IPS DF 6.9 (cell line): Measurements from ENCODE around the gene ADCK1.

Source experiments
- DNase-seq: peaks from one replicate; pipeline ENCODE4 v3.0.0-alpha.2; 2013; ENCODE audit warnings: low read depth, low spot score
- H3K27ac ChIP-seq: one replicate; pipeline ENCODE4 v1.5.1; 2013; ENCODE audit warnings: low read length, control low read depth
- H3K27me3 ChIP-seq: 2 replicates; pipeline ENCODE4 v1.6.1; 2013; ENCODE audit warnings: mild to moderate bottlenecking, low read length; ENCODE audit not compliant: control insufficient read depth, insufficient read depth
- H3K36me3 ChIP-seq: 2 replicates; pipeline ENCODE4 v1.6.1; 2013; ENCODE audit warnings: low read length; ENCODE audit not compliant: control insufficient read depth, insufficient read depth
- H3K4me1 ChIP-seq: 2 replicates; pipeline ENCODE4 v1.6.1; 2013; ENCODE audit warnings: low read length; ENCODE audit not compliant: control insufficient read depth, insufficient read depth
- H3K4me3 ChIP-seq: 2 replicates; pipeline ENCODE4 v1.5.1; 2013; ENCODE audit warnings: mild to moderate bottlenecking, low read length
- H3K9me3 ChIP-seq: 2 replicates; pipeline ENCODE4 v1.6.1; 2013; ENCODE audit warnings: low read length, inconsistent platforms; ENCODE audit not compliant: control insufficient read depth, insufficient read depth
- WGBS: extraction: QIAGEN DNeasy Blood & Tissue Kit; methylation state at CpG from one replicate; pipeline ENCODE4 v1.1.7; 2013; ENCODE audit warnings: mixed read lengths, missing lambda C conversion rate; ENCODE audit not compliant: insufficient read length, insufficient coverage; 5-methylcytosine and 5-hydroxymethylcytosine counted together

Gene ADCK1

DNA sequence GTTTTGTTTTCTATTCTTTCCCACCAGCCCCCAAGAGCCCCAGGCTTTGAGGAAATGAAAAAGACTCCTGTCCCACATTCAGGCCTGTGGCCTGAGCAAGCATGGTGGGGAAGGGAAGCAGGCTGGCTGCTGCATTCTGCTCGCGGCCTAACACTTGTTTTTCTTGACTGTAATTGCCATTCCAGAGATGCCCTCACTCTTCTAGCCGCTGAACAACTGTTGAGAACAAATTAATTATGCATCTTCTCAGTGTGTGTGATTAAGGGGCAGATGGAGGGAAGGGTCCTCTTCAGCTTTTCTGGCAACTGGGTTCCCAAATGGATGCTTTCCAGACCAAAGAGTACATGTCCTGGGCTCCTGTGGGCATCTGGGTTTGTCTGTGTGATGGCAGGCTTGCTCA is 43.3 kb downstream of the ADCK1 start:
- Histone ChIP-seq H3K27me3 (no peaks in the 10 kb centered on the region), H3K27ac (no peak overlapping the region), H3K4me3 (no peak overlapping the region), H3K36me3 (no peaks in the 10 kb centered on the region), H3K4me1 (0 out of 2 replicates have a peak, but pooled peaks cover 1% of the 10 kb centered on the region), H3K9me3 (no peaks in the 10 kb centered on the region)
- no peak for DNase-seq
- no CpG with 5 or more reads among the region's 3 CpGs for WGBS

DNA sequence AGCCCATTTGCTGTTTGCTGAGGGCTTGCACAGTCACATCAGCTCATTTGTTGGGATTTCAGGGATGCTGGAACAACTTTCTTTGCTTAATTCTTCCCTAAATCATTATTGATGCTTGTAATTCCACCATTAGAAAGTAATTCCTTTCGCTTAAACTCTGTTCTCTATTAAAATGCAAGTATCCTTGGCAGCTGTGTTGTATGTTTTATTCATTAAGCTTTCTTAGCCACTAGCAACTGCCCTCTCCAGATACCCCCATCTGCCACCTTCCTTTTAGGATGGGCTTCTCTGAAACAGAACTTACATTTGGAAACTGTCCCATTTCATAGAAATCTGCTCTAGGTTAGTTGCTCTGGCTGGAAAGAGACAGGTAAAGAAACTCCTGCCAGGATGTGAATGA is 43.7 kb downstream of the ADCK1 start:
- DNase-seq, result no peak
- no peaks in the 10 kb centered on the region for H3K36me3 ChIP-seq
- no peaks in the 10 kb centered on the region for H3K27me3 ChIP-seq
- no peak overlapping the region for H3K4me3 ChIP-seq
- no peaks in the 10 kb centered on the region for H3K9me3 ChIP-seq
- no CpG with 5 or more reads among the region's 1 CpG for WGBS
- no peak overlapping the region for H3K27ac ChIP-seq
- 0 out of 2 replicates have a peak, but pooled peaks cover 1% of the 10 kb centered on the region for H3K4me1 ChIP-seq

DNA sequence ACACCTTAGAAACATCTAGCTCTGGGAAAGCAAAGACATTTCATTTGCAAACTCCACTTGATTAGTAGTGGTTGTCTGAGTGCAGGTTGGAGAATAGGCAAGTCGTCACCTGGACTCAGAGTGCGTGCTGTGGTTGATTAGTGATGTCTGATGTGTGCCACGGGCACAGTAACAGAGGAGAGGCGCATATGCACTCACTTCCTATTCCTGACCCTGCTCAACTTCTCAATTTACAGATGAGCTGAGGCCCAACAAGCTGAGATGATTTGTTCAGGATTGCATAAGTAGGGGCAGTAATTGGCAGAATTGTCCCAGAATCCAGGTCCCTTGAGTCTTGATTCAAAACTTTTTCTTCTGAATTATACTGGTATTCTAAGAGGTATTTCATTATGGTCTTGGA is 44.9 kb downstream of the ADCK1 start:
- no peak for DNase-seq
- no CpG with 5 or more reads among the region's 4 CpGs for WGBS
- H3K27ac ChIP-seq, result no peak overlapping the region
- H3K9me3 ChIP-seq, result no peaks in the 10 kb centered on the region
- H3K36me3 ChIP-seq, result no peaks in the 10 kb centered on the region
- no peak overlapping the region for H3K4me3 ChIP-seq
- H3K4me1 ChIP-seq, result no peaks in the 10 kb centered on the region
- H3K27me3 ChIP-seq, result no peaks in the 10 kb centered on the region

DNA sequence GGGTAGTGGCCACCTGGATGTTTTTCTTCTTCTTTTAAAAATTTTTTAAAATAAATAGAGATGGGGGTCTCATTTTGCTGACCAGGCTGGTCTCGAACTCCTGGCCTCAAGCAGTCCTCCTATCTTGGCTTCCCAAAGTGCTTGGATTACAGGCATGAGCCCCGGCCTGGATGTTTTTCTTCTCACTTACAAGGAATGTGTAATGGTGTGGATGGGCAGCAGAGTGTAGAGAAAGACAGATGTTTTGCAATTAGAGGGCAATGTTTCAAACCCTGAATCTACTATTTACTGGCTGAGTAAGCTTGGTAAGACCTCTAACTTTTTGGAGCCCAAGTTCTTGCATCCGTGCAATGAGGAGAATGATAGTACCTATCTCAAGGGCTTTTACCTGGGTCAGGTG is 48.1 kb downstream of the ADCK1 start:
- DNase-seq, result no peak

DNA sequence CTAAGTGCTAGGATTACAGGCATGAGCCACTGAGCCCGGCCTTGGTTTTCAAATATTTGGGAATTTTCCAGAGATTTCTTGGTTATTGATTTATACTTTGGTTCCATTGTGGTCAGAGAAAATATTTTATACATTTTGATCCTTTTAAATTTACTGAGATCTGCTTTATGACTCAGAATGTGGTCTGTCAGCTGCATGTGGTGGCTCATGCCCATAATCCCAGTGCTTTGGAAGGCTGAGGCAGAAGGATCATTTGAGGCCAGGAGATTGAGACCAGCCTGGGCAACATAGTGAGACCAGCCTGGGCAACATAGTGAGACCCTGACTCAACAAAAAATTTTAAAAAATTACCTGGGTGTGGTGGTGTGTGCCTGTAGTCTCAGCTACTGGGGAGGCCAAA is 49.8 kb downstream of the ADCK1 start:
- H3K27ac ChIP-seq, result no peak overlapping the region

More for the DNA sequence above, 48.1 kb downstream of the ADCK1 start:
- Histone ChIP-seq H3K4me3 (no peak overlapping the region), H3K27me3 (no peaks in the 10 kb centered on the region), H3K4me1 (no peaks in the 10 kb centered on the region), H3K36me3 (no peaks in the 10 kb centered on the region), H3K9me3 (no peaks in the 10 kb centered on the region), H3K27ac (no peak overlapping the region)
- no CpG with 5 or more reads among the region's 3 CpGs for WGBS

DNA sequence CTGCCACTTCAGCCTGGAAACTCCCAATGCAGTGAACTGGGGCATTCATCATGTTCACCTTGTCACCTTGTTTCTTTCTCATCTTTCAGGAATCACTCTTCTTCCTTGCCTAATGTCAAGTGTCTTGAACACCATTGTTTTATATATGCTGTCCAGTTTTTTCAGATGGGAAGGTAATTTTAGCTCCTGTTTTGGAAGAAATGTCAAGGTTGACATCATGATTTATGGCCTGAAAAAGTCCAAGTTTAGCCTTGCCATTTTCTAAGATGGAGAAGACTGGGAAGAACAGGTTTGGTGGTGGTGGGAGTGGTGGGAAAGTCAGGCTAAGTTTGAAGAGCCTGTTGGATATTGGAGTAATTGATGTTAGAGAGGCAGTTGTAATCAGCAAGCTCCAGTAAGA is 54.0 kb downstream of the ADCK1 start:
- H3K27ac ChIP-seq, result no peak overlapping the region
- H3K27me3 ChIP-seq, result no peaks in the 10 kb centered on the region
- no peaks in the 10 kb centered on the region for H3K36me3 ChIP-seq

More for the DNA sequence above, 49.8 kb downstream of the ADCK1 start:
- H3K27me3 ChIP-seq, result no peaks in the 10 kb centered on the region
- no peak for DNase-seq
- no peaks in the 10 kb centered on the region for H3K4me1 ChIP-seq
- WGBS, result no CpG with 5 or more reads among the region's 1 CpG
- H3K9me3 ChIP-seq, result no peaks in the 10 kb centered on the region
- no peaks in the 10 kb centered on the region for H3K36me3 ChIP-seq
- no peak overlapping the region for H3K4me3 ChIP-seq

DNA sequence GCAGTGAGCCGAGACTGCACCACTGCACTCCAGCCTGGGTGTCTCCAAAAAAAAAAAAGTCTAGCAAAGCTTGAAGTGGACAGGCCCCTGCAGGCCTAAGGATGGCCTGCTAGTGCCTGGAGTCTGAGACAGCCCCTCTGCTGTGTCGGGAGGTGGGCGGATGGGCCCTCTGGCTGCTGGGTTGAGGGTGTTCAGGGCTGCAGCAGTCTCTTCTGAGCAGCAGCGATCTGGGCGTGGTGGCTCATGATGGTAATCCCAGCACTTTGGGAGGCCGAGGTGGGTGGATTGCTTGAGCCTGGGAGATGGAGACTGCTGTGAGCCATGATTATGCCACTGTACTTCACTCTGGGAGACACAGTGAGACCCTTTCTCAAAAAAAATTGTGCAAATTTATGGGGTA is 57.0 kb downstream of the ADCK1 start:
- no peak overlapping the region for H3K4me3 ChIP-seq
- no peak for DNase-seq

More for the DNA sequence above, 54.0 kb downstream of the ADCK1 start:
- no peak overlapping the region for H3K4me3 ChIP-seq
- H3K9me3 ChIP-seq, result no peaks in the 10 kb centered on the region
- H3K4me1 ChIP-seq, result no peaks in the 10 kb centered on the region
- DNase-seq, result no peak

DNA sequence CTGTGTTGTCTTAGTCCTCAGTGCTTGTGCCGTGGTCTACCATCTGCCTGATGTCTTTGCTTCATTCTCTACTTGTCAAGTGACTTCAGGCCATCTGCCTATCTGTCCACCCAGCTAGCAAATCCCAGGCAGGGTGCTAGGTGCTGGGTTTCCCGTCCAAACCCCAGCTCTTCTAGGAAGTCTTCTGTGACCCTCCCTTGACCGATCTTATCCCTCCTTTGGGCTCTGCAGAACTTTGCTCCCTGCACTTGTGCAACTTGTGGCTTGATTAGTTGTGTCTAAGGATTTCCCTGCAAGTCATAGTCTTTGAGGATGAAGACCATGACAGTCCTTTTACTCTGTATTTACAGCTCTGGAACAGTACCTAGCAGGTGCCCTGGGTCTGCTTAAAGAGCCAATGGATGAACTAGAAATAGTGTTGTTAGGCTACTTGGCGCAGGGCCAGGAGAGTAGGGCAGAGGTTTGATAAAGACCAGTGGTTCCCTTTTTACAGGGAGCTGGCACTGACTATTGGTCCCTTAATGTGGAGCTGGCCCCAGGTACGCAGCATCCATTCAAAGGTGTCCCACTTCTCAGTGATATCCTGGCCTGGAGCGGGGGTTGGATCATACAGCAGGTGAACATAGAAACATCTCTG is 60.1 kb downstream of the ADCK1 start:
- no peak overlapping the region for H3K27ac ChIP-seq
- H3K4me1 ChIP-seq, result no peaks in the 10 kb centered on the region
- H3K36me3 ChIP-seq, result no peaks in the 10 kb centered on the region
- no peak overlapping the region for H3K4me3 ChIP-seq
- no peaks in the 10 kb centered on the region for H3K27me3 ChIP-seq
- WGBS, result no CpG with 5 or more reads among the region's 6 CpGs
- DNase-seq, result no peak
- H3K9me3 ChIP-seq, result no peaks in the 10 kb centered on the region

More for the DNA sequence above, 57.0 kb downstream of the ADCK1 start:
- no CpG with 5 or more reads among the region's 6 CpGs for WGBS
- Histone ChIP-seq H3K4me1 (no peaks in the 10 kb centered on the region), H3K36me3 (no peaks in the 10 kb centered on the region), H3K27me3 (no peaks in the 10 kb centered on the region), H3K9me3 (no peaks in the 10 kb centered on the region), H3K27ac (no peak overlapping the region)

DNA sequence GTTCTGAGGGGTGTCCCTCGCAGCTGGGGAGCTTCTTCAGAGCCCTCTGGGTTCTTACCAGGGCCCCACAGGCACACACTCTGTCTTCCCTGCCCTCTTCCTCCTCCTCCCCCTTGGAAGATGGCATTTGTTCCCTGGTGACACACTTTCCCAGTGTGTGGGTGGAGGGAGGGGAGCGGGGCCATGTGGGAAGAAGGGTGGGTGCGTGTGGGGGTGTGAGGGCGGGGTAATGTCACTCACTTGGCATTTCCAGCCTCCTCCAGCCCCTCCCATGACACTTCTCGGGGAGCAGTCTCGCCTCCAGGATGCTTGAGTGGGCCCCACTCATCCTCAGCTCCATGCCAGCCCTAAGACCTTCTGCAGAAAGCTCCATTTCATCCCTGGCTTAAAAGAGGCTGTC is 61.3 kb downstream of the ADCK1 start:
- no peaks in the 10 kb centered on the region for H3K9me3 ChIP-seq
- H3K27me3 ChIP-seq, result no peaks in the 10 kb centered on the region
- H3K36me3 ChIP-seq, result no peaks in the 10 kb centered on the region
- H3K27ac ChIP-seq, result no peak overlapping the region
- DNase-seq, result no peak
- no CpG with 5 or more reads among the region's 6 CpGs for WGBS
- no peaks in the 10 kb centered on the region for H3K4me1 ChIP-seq
- no peak overlapping the region for H3K4me3 ChIP-seq

DNA sequence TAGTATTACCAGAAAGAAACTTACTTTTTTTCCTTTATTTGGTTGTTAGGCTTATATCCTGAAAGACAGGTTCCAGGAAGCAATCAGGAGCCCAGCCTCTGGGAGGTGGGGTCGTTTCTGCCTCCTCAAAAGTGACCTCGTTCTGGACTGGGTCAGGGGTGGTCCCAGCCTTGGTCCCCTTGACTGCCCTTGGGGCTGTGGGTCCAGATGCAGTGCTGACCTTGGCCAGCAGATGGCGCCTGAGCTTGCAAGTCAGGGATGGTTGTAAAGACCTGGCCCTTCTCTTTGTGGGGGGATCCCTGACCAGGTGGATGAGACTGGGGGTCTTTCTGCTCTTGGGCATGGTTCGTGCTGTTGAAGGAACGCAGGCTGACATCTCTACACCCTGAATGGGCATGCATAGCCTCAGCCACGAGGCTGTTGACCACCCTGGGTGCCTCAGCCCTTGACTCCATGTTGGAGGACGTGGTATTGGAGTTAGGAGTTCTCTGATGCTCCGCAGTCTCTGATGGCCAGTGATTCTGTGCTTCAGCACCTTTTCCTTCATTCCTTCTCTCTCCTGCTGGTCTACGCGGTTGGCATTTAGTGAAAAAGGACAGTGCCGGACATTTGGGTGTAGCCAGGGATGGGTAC is 62.4 kb downstream of the ADCK1 start:
- peak; percentile 55 for DNase-seq
- H3K27me3 ChIP-seq, result no peaks in the 10 kb centered on the region
- no peaks in the 10 kb centered on the region for H3K36me3 ChIP-seq
- H3K4me1 ChIP-seq, result no peaks in the 10 kb centered on the region
- no peak overlapping the region for H3K27ac ChIP-seq
- no peaks in the 10 kb centered on the region for H3K9me3 ChIP-seq
- no peak overlapping the region for H3K4me3 ChIP-seq
- no CpG with 5 or more reads among the region's 11 CpGs for WGBS

DNA sequence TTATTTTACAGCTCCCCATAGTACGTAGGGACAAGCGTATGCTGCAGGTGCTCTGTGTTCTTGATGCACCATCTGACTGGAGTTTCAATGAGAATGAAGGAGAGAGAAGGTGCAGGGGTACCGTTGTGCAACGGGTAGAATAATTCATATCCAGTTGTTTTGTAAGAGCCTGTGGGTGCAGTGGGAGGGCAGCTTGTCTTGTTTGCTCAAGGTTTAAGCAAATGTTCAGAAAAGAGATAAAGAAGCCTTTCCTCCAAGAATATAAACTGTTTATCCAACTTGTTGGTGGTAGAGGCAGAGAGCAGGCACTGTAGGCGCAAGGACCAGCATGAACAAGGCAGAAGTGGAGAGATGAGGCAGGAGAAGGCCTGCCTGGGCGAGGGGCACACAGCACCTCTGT is 64.2 kb downstream of the ADCK1 start:
- WGBS, result no CpG with 5 or more reads among the region's 6 CpGs
- H3K4me3 ChIP-seq, result no peak overlapping the region
- H3K9me3 ChIP-seq, result no peaks in the 10 kb centered on the region
- no peaks in the 10 kb centered on the region for H3K36me3 ChIP-seq
- no peaks in the 10 kb centered on the region for H3K27me3 ChIP-seq
- no peaks in the 10 kb centered on the region for H3K4me1 ChIP-seq
- no peak for DNase-seq
- no peak overlapping the region for H3K27ac ChIP-seq
